Uterus (tissue), 4 donors: ENCODE data around the gene RAB40C. TPM values are rescaled to one million over a fixed set of nuclear protein-coding genes. Genes with fewer than 3 reads are reported as not detected.
A peak's percentile ranks its signal among the peaks of the same experiment; 100 is the strongest.

ENCODE experiments used
- DNase-seq, 2 donors: peaks; one replicate each; pipeline ENCODE4 v3.0.0-alpha.2; 2019 to 2020
- H3K27ac ChIP-seq, 2 donors: fragments of 200-600 bp; sonication (generic); 1 replicate in 1 of 2; 2 replicates in 1 of 2; pipeline ENCODE4 v1.5.1; 2016 to 2018
- H3K27me3 ChIP-seq, 2 donors: fragments of 200-600 bp; sonication (generic); one replicate each; pipeline ENCODE4 v1.5.1; 2018 to 2019; ENCODE audit warnings: control low read depth in 1 of 2
- H3K36me3 ChIP-seq, 2 donors: fragments of 200-600 bp; sonication (generic); one replicate each; pipeline ENCODE4 v1.5.1; 2019; ENCODE audit warnings: control low read depth in 1 of 2
- H3K4me1 ChIP-seq, 2 donors: fragments of 200-600 bp; sonication (generic); one replicate each; pipeline ENCODE4 v1.5.1; 2018 to 2019; ENCODE audit warnings: control low read depth in 1 of 2
- H3K4me3 ChIP-seq, 2 donors: fragments of 200-600 bp; sonication (generic); 1 replicate in 1 of 2; 2 replicates in 1 of 2; pipeline ENCODE4 v1.5.1; 2018 to 2019; ENCODE audit warnings: mild to moderate bottlenecking in 1 of 2
- H3K9me3 ChIP-seq, 2 donors: fragments of 200-600 bp; sonication (generic); one replicate each; pipeline ENCODE4 v1.5.1; 2019; ENCODE audit warnings: control low read depth in 1 of 2
- POLR2A ChIP-seq, 2 donors: fragments of 450-650 bp; IDR thresholded peaks; one replicate each; pipeline ENCODE4 v1.6.1; 2016; ENCODE audit warnings: antibody characterized with exemption in 2 of 2, mild to moderate bottlenecking in 1 of 2, moderate library complexity in 1 of 2
- intact Hi-C: fragments of 100-400 bp; cut with DNase I; formaldehyde crosslinking; loops from one replicate; pipeline ENCODE4 v1.15.1; 2023; ENCODE audit warnings: low total_unique reads
- total RNA-seq, 4 donors: library from RNA; depleted of rRNA in 3 of 4; stranded (reverse); fragments of >200 nt in 3 of 4; gene quantifications; one replicate each; pipeline versions ENCODE4 v1.1.0 to v1.2.4, GENCODE V29; 2014 to 2023
- TF ChIP-seq, protein P1 (sequence below), 4 experiments: fragments of 200-600 bp in 2 of 4; fragments of 450-650 bp in 2 of 4; sonication (generic) in 2 of 4; IDR thresholded peaks; one replicate each; pipeline ENCODE4 v1.5.1; 2016 to 2019; ENCODE audit warnings: antibody characterized with exemption in 4 of 4, mild to moderate bottlenecking in 2 of 4, moderate library complexity in 1 of 4
- donor health status: DM: yes; HTN: yes; CAD: no.

RAB40C gene
- total RNA-seq, 4 donors from 2014 or later: 0.59 to 25.4 (median 14.3) TPM

DNA sequence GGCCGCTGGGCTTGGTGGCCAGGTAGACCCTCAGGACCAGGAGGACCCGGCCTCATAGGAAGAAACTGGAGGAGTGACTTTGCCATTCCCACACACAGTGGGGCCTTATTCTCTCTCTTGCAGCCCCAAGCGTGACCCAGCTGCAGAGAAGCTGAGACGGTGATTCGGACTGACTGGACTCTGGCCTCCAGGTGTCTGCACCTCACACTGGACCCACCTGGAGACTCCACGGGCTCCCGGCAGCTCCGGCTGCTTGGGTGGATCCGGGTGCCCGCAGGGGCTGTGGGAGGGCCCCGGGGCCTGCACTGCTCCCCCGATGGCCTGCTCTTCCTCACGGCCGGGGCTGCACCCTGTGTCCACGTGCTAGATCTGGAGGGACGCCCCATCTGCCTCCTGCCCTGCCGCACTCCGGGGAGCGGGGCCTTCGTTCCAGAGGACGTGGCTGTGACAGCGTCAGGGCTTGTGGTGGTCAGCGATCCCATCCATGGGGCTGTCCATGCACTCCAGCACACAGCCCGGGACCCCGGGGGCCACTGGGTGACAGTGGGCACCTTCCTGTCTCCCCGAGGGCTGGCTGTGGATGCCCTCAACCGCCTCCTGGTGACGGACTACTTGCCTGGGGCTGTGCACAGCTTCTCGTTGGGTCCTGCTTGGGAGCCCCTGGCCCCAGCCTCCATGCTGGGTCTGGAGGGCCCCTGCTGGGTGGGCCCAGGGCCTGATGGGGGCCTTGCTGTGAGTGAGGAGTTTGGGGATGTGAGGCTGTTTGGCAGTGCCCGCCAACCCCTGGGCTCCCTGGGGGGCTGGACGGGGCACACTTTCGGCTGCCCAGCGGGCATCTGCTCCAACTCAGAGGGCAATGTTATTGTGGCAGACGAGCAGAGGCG is 22.3 kb upstream of the RAB40C start:
- H3K27ac ChIP-seq: peak overlapping the region; percentile 39 to 57
- H3K4me1 ChIP-seq: peaks cover 13 to 15% of the 10 kb centered on the region in 2 donors

DNA sequence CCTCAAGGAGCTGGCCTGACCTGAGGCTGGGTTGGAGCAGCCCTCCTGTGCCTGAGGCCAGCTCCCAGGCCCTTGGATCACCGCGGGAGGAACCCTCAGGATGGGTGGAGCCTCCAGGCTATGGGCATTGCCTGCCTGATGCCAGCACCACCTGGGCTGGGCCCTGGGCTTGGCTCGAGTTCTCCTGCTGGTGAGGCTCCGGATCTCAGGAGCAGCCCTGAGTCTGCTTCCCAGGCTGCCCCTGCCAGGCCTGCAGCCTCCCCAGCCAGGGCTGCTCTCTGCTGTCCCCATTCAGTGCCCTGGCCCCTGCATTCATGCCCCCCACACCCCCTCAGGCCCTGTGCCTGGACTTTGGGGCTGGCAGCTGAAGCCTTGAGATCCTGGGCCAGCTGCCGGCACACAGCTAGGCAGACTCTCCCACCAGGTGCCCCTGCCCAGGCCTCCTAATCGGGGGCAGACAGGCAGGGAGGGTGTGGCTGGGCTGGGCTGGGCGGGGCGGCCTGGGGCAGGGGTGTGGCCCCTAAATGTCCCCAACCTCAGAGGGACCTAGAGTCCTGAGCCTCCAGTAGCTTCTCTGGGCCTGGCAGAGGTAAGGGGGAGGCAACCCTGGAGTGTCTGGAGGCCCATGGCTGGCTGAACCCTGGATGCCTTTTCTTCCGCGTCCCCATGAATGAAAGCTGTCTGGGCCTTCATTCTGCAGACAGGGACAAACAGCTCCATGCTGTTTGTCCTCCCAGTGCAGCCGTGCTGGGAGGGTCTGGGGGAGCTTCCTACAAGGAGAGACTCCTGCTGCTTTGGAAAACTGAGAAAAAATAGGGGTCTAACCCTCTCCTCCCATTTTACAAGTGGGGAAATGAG is 21.2 kb upstream of the RAB40C start:
- H3K4me3 ChIP-seq: peak overlapping the region; percentile 58 to 80
- intact Hi-C loops: no loop called here
- peak overlapping the region; percentile 76 to 78 for H3K27ac ChIP-seq
- DNase-seq: no peak
- no peaks in the 10 kb centered on the region for H3K9me3 ChIP-seq
- H3K4me1 ChIP-seq: peaks cover 13 to 15% of the 10 kb centered on the region in 2 donors
- no peaks in the 10 kb centered on the region for H3K36me3 ChIP-seq
- TF ChIP-seq POLR2A (IDR thresholded peaks at IDR 0.05): no peak
- TF ChIP-seq, protein P1, sequence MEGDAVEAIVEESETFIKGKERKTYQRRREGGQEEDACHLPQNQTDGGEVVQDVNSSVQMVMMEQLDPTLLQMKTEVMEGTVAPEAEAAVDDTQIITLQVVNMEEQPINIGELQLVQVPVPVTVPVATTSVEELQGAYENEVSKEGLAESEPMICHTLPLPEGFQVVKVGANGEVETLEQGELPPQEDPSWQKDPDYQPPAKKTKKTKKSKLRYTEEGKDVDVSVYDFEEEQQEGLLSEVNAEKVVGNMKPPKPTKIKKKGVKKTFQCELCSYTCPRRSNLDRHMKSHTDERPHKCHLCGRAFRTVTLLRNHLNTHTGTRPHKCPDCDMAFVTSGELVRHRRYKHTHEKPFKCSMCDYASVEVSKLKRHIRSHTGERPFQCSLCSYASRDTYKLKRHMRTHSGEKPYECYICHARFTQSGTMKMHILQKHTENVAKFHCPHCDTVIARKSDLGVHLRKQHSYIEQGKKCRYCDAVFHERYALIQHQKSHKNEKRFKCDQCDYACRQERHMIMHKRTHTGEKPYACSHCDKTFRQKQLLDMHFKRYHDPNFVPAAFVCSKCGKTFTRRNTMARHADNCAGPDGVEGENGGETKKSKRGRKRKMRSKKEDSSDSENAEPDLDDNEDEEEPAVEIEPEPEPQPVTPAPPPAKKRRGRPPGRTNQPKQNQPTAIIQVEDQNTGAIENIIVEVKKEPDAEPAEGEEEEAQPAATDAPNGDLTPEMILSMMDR (IDR thresholded peaks at IDR 0.05): no peak
- no peaks in the 10 kb centered on the region for H3K27me3 ChIP-seq

More for the DNA sequence above, 22.3 kb upstream of the RAB40C start:
- H3K36me3 ChIP-seq: no peaks in the 10 kb centered on the region
- no peak for DNase-seq
- intact Hi-C loops: no loop called here
- peak overlapping the region in 1 of 2 donors; percentile 25 for H3K4me3 ChIP-seq
- TF ChIP-seq, protein P1 (IDR thresholded peaks at IDR 0.05): no peak
- TF ChIP-seq POLR2A (IDR thresholded peaks at IDR 0.05): no peak
- no peaks in the 10 kb centered on the region for H3K27me3 ChIP-seq
- H3K9me3 ChIP-seq: no peaks in the 10 kb centered on the region

DNA sequence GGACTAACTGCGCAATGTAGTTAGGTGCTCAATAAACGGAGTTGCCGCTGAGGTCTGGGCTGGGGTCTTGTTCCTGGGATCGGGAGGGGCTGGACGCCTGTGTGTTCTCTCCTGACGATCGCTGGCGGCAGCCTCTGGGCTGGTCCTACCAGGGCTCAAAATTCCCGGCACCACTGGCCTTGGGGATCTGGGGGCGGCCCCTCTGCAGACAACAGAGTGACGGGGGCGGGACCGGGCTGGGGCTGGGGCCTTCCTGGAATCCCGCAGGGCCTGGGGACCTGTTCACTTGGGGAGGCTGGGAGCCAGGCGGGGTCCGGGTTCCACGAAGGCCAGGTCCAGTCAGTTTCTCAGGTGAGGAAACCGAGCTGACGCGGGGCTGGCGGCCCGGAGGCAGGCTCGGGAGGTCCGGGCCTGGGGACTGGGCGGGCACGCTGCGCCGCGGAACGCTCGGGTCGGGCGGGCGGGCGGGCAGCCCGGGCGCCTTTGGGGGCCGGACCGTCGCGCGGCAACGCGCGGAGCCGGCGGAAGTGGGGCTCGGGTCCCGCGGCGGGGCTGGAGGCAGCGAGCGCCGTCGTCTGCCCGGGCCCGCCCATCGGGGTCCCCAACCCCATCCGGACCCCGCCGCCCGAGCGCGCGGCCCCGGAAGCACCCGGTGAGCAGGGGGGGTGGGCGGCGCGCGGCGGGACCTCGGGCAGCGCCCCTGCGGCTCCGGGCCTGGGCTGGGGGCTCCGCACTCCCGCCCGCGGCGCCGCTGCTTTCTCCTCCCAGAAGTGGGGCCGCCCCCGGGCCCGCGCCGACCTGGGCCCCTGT is 20.2 kb upstream of the RAB40C start, which contains the start of gene PIGQ:
Gene PIGQ, plus strand, starts transcription at position 524 of the 810 bp plus-strand sequence. CDS start 4,107 bp downstream, outside the sequence.
- TF ChIP-seq, protein P1 (IDR thresholded peaks at IDR 0.05): no peak
- TF ChIP-seq POLR2A (IDR thresholded peaks at IDR 0.05): peak in 1 of 2 donors; percentile 34
- no peaks in the 10 kb centered on the region for H3K27me3 ChIP-seq
- H3K27ac ChIP-seq: peak within 1 kb of the TSS; percentile 76 to 78
- peak within 1 kb of the TSS; percentile 58 to 80 for H3K4me3 ChIP-seq
- H3K9me3 ChIP-seq: no peaks in the 10 kb centered on the region
- intact Hi-C loops: loop anchor here (10.0 kb wide), 1 partner anchor 95 kb away; the partner anchor contains the start of gene RHOT2
- no peaks in the 10 kb centered on the region for H3K36me3 ChIP-seq
- H3K4me1 ChIP-seq: peaks cover 13 to 15% of the 10 kb centered on the region in 2 donors
- DNase-seq: peak; percentile 62 to 65

DNA sequence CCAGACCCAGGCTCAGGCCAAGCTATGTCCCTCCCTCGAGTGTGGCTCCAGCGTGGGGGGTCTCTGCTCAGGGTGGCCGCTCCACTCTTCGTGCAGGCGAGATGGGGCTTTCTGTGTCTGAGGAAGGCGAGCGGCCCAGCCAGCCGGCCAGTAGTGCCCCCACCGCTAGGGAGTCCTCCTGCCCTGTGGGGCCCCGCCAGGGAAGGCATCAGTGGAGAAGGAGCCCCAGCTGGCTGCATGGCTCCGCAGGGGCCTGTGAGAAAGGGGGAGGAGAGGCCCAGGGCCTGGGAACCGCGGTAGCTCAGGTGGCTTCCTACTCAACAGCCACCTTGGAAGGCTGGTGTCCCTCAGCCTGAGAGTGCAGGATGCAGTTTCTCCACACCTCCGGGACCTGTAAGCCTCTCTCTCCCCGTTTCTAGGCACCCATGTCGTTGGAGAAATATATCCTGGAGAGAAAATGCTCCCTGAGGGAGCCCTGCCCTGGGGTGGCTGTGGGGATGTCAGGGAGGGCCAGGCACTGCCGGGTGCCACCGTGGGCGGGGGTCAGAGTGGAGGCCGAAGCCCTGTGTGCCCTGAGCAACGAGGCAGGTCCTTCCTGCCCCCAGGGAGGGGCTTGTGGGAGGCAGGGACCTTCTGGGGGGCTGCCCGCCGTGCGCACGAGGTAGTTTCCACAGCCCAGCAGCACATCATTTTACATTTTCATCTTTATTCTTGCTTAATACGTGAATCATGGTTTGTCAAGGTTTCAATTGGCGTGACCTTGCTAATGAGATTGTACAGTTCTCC is 16.8 kb upstream of the RAB40C start:
- Histone ChIP-seq H3K9me3 (no peaks in the 10 kb centered on the region), H3K4me3 (no peak overlapping the region), H3K27me3 (no peaks in the 10 kb centered on the region), H3K36me3 (no peaks in the 10 kb centered on the region), H3K27ac (no peak overlapping the region), H3K4me1 (no peaks in the 10 kb centered on the region)
- TF ChIP-seq, protein P1 (IDR thresholded peaks at IDR 0.05): no peak
- no peak for DNase-seq
- intact Hi-C loops: loop anchor here (10.0 kb wide), 1 partner anchor 92 kb away; the partner anchor contains the start of gene RHOT2
